Activated T-cell treated with anti-CD3 and anti-CD28 coated beads, Interleukin-2, amount 50 U/mL, for 4 hours (primary cell): ENCODE results near the gene RNU6-8. TPM values are rescaled to one million over a fixed set of nuclear protein-coding genes. Genes with fewer than 3 reads are reported as not detected.

Experiments
- ATAC-seq, 2 donors: fragments of 200-7000 bp; cut with Tn5 transposase; one replicate each; pipeline ENCODE4 v1.10.0; 2021
- DNase-seq: peaks from one replicate; pipeline ENCODE4 v3.0.0-alpha.2; 2020
- H3K27me3 Mint-ChIP-seq: one replicate; pipeline ENCODE4 v1.8.0; 2021; ENCODE audit warnings: low read depth, mixed read lengths
- H3K36me3 Mint-ChIP-seq: one replicate; pipeline ENCODE4 v1.8.0; 2022; ENCODE audit warnings: mixed read lengths; ENCODE audit not compliant: insufficient read depth
- H3K4me1 Mint-ChIP-seq: one replicate; pipeline ENCODE4 v1.8.0; 2021; ENCODE audit warnings: low read depth, mixed read lengths
- H3K4me3 Mint-ChIP-seq: one replicate; pipeline ENCODE4 v1.8.0; 2021; ENCODE audit warnings: mild to moderate bottlenecking, moderate library complexity, mixed read lengths
- H3K9me3 Mint-ChIP-seq: one replicate; pipeline ENCODE4 v1.8.0; 2021; ENCODE audit warnings: mixed read lengths
- total RNA-seq, 3 donors: library from RNA; stranded (reverse); gene quantifications; one replicate each; pipeline ENCODE4 v1.2.1, GENCODE V29; 2021

The RNU6-8 gene
- not detected for total RNA-seq

DNA sequence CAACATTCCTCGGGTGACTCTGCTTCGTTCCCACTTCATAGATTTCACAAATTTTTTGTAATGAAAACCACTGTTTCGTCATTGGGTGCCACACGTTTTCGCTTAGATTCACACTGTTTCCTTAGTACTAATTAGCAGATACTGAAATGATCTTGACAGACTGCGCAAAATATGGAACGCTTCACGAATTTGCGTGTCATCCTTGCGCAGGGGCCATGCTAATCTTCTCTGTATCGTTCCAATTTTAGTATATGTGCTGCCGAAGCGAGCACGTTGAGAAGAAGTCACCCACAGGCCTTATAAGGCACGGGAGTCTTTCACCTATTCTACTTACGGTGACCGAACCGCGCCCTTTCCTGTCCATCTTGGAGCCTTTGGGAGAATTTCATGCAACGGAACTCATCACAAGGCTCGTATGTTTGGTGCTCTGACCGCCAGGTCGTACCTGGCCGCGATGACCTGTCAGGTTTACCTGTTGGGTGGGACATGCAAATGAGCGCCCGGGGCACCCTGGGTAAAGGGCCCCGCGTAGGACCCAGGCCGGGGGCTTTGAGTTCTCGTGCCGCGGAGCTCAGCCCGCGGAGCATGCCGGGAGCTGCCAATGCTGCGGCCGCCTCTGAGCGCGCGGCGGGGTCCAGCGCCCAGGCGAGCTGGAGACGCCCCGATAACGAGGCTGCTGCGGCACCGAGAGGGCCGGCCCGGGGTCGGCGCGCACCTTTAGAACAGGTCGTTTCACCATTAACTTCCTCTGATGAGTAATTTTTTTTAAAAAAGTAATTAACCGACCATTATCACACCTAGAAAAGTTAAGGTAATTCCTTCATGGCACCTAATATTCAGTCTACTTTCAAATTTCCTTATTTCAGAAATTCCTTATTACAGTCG, at the start of gene RNU6-8:
TSS of gene RNU6-8 (minus strand) at position 272 of the 885 bp plus-strand sequence.
- Mint-ChIP-seq H3K36me3 (no peaks in the 10 kb centered on the region), H3K27me3 (no peaks in the 10 kb centered on the region), H3K4me1 (peaks cover 35% of the 10 kb centered on the region), H3K4me3 (peak within 1 kb of the TSS; percentile 87), H3K9me3 (no peaks in the 10 kb centered on the region)
- ATAC-seq (peak; percentile 87), DNase-seq (peak; percentile 82)

DNA sequence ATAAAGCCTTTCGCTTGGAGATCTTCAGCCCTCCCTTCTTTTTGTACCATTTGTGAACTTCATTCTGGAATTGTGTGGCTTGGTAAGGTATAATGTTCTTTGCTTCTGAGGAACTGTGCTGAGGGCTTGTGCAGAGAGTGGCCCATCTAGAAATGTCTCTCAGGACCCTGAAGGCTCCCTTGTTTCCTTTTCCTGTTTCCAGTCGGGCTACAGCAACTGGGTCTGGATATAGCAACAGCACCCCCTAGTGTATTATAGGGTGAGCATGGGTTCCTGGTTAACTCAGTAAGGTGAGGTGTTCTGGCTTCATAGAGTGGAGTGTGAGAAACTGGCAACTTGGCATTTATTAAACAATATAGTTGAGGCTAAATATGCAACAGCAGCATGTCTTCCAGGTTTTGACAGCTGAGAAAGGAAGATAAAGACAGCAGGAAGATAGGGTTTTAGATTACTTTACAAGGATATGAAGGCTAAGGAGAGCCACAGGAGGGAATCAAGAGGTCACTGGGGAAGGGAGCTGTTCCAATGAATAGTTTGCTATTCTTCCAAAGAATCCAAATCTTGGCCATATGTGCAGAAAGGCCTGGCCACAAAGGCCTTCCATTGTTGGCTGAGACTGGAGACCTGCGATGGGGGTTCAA, 49.1 kb upstream of the RNU6-8 start:
- Mint-ChIP-seq H3K9me3 (no peaks in the 10 kb centered on the region), H3K36me3 (no peaks in the 10 kb centered on the region), H3K27me3 (no peaks in the 10 kb centered on the region), H3K4me1 (no peaks in the 10 kb centered on the region), H3K4me3 (no peak overlapping the region)
- peak; percentile 93 for ATAC-seq
- peak; percentile 20 for DNase-seq

DNA sequence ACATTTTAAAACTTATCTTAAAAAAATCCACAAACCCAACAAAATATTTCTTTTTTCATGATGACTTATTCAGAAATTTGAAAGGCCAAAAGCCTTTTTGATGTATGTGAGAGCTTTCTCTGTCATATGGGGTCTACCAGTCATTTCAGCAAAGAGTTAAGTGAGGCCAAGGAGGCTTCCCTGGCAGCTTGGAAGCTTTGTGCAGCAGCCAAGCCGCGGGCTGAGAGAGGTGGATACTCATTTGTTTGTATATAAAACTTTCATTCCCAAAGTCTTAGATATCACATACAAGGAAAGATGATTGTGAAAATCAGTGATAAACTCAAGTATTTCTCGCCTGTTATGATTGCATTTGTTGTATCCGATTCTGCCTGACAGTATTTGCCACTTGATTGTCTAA, 48.5 kb upstream of the RNU6-8 start:
- Mint-ChIP-seq H3K27me3 (no peaks in the 10 kb centered on the region), H3K36me3 (no peaks in the 10 kb centered on the region), H3K4me1 (no peaks in the 10 kb centered on the region), H3K9me3 (no peaks in the 10 kb centered on the region), H3K4me3 (no peak overlapping the region)
- no peak for ATAC-seq
- DNase-seq: no peak

DNA sequence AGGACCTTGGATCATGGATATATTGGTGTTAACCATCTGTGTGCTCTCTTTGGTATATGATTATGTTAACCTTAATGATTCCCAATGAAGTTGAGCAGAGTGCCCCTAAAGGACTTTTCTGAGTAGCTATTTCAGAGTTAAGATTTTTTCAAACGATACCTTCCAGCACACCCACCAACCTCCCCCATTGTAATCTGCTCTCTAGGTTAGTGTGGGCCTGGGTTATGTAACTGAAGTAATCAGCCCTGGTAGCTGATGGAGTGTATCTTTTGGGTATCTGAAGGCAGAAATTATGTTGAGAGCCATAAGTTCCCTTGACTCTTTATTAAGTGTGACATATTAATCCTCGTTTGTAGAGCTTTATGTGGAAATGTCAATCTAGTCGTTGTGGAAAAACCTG, 47.6 kb upstream of the RNU6-8 start:
- no peaks in the 10 kb centered on the region for H3K27me3 Mint-ChIP-seq
- no peaks in the 10 kb centered on the region for H3K36me3 Mint-ChIP-seq
- no peaks in the 10 kb centered on the region for H3K9me3 Mint-ChIP-seq
- no peaks in the 10 kb centered on the region for H3K4me1 Mint-ChIP-seq
- DNase-seq: no peak
- ATAC-seq: no peak
- no peak overlapping the region for H3K4me3 Mint-ChIP-seq

DNA sequence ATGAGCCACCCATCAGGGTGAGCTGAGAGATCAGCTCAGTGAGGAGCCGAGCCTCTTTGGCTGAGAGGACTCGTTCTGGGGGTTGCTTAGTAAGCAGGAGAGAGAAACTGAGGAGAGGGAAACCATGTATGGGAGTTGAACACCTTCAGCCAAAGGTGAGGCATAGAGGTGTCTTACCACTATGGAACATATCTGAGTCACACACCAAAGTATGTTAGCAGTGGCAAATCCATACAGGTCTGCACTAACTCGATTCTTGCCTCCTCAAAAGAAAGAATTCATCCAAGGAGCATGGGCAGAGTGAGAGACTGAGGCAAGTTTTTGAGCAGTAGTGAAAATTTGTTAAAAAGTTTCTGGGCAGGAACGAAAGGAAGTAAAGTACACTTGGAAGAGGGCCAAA, 46.7 kb upstream of the RNU6-8 start:
- H3K36me3 Mint-ChIP-seq: no peaks in the 10 kb centered on the region

DNA sequence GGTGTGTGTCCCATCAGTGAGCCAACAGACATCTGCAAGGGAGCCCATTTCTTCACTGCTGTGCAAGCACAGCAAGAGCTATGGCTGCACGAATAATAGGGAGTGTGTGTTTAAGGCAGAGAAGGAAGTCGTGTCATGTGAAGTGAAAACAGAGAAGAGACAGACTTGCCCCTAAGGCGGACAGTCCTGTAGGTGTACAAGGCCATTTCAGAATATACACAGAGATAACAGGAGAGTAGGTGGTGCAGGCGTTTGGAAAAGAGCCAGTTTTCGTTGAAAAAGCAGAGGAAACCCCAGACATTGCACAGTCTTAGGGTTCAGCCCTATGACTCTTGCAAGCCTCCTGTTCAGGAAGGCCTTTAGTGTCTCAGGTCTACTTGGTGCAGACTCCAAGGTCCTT, 46.3 kb upstream of the RNU6-8 start:
- no peaks in the 10 kb centered on the region for H3K9me3 Mint-ChIP-seq
- H3K4me3 Mint-ChIP-seq: no peak overlapping the region
- no peak for ATAC-seq
- H3K4me1 Mint-ChIP-seq: no peaks in the 10 kb centered on the region
- no peaks in the 10 kb centered on the region for H3K27me3 Mint-ChIP-seq
- no peaks in the 10 kb centered on the region for H3K36me3 Mint-ChIP-seq
- no peak for DNase-seq

More for the DNA sequence above, 46.7 kb upstream of the RNU6-8 start:
- H3K4me1 Mint-ChIP-seq: no peaks in the 10 kb centered on the region
- H3K27me3 Mint-ChIP-seq: no peaks in the 10 kb centered on the region
- H3K9me3 Mint-ChIP-seq: no peaks in the 10 kb centered on the region
- DNase-seq (no peak), ATAC-seq (no peak)
- no peak overlapping the region for H3K4me3 Mint-ChIP-seq

DNA sequence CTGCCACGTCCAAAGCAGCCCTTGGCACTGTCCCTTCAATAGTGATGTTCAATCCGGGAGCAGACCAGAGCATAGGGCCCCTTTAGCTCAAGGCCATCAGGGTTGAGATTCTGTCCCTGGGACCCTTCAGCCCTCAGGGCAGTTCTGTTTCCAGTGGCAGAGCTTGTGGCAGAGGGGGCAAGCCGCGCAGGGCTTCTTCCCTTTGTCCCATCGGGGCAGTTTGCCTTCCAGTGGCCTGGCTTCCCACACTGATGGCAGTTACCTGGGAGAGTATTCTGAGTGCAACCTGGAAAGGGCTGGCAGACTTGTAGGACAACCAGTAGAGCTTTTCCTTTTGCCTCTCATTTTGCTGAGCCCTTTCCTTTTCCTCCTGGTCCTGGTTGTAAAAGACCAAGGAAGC, 43.7 kb upstream of the RNU6-8 start:
- Mint-ChIP-seq H3K9me3 (no peaks in the 10 kb centered on the region), H3K27me3 (no peaks in the 10 kb centered on the region), H3K36me3 (no peaks in the 10 kb centered on the region), H3K4me3 (no peak overlapping the region), H3K4me1 (no peaks in the 10 kb centered on the region)
- no peak for DNase-seq
- ATAC-seq: no peak

DNA sequence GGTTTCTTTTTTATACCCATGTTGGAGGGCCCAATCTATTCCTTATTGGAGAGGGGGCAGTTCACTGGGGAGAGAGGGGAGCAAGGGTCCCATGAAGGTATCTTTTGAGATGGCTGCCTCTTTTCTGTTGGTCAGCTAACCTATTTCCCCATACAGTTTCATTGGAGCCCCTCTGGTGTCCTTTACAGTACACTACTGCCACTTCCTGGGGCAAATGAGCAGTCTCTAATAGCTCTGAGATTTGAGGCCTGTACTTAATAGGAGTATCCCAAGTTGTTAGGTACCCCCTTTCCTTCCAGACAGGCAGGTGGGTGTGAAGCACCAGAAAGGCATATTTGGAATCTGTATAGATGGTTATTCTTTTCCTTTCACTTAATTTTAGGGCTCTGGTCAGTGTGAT, 41.3 kb upstream of the RNU6-8 start:
- H3K36me3 Mint-ChIP-seq: no peaks in the 10 kb centered on the region
- no peak for DNase-seq
- no peaks in the 10 kb centered on the region for H3K9me3 Mint-ChIP-seq
- peaks cover 2% of the 10 kb centered on the region for H3K27me3 Mint-ChIP-seq
- H3K4me1 Mint-ChIP-seq: no peaks in the 10 kb centered on the region
- no peak overlapping the region for H3K4me3 Mint-ChIP-seq
- no peak for ATAC-seq

DNA sequence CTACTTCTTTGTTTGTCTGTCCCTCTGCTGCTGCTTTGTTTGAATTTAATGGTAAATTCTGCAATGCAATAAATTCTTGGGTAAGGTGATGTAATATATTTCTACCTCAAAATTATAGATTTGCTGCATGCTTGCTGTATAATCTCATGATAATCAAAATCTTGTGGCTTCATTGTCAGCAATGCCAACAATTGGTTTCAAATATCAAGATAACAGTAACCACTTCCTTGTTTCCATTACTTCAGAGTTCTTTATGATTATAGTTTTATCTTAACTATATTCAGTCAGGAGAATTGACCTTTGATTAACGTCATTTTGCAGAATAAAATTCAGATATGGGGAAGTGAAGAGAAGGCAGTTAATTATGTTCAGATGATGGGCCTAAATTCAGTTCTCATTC, 30.2 kb upstream of the RNU6-8 start:
- H3K27me3 Mint-ChIP-seq: no peaks in the 10 kb centered on the region
- no peak overlapping the region for H3K4me3 Mint-ChIP-seq
- DNase-seq: no peak
- H3K4me1 Mint-ChIP-seq: peaks cover 12% of the 10 kb centered on the region
- no peak for ATAC-seq
- no peaks in the 10 kb centered on the region for H3K9me3 Mint-ChIP-seq
- no peaks in the 10 kb centered on the region for H3K36me3 Mint-ChIP-seq

DNA sequence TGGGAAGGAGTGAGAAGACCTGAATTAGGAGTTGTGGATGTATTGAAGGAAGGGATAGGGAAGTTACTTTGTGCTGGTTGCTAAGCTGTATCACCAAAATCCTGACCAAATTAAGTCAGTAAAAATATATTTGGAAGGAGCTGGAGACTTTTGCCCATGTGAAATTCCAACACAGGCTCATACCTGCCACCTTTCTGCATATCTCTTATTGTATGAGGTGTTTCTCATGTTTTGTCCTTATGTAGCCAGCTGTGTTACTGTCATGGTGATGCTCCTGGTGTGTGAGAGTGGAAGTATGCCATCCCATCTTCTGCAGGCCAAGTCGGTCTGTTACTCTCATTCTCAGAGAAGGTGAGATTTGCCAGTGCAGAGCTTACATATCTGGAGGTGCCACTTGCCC, 29.4 kb upstream of the RNU6-8 start:
- DNase-seq (no peak), ATAC-seq (no peak)
- Mint-ChIP-seq H3K36me3 (no peaks in the 10 kb centered on the region), H3K4me1 (peaks cover 12% of the 10 kb centered on the region), H3K4me3 (no peak overlapping the region), H3K9me3 (no peaks in the 10 kb centered on the region), H3K27me3 (no peaks in the 10 kb centered on the region)

DNA sequence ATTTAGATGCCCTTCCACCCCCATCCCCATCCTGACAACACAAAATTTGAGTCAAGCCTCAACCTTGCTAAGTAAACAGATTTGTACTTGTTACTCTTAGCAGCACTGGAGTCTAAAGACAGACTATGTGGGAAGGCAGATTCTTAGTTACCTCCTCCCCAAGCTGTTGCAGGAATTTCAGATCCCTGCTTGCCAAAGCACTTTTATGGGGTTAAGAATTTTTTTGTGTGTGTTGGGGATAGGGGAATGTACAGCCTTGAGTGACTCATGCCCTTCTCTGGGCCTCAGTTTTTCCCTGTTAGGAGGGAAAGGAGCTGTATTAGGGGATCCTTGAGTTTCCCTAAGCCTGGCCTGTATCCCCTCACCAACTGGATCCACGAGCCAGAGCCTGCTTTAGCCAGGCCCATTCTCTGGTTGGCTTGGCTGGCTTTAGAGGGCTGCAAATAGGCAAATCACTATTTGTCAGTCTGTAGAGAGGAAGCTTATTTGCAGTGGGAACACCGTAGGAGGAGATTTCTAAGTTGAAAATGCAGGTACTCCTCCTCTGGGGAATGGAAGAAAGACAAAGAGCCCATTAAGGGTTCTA, 27.7 kb upstream of the RNU6-8 start:
- no peak for DNase-seq
- Mint-ChIP-seq H3K4me3 (no peak overlapping the region), H3K4me1 (peaks cover 12% of the 10 kb centered on the region), H3K27me3 (no peaks in the 10 kb centered on the region), H3K36me3 (no peaks in the 10 kb centered on the region), H3K9me3 (no peaks in the 10 kb centered on the region)
- no peak for ATAC-seq

DNA sequence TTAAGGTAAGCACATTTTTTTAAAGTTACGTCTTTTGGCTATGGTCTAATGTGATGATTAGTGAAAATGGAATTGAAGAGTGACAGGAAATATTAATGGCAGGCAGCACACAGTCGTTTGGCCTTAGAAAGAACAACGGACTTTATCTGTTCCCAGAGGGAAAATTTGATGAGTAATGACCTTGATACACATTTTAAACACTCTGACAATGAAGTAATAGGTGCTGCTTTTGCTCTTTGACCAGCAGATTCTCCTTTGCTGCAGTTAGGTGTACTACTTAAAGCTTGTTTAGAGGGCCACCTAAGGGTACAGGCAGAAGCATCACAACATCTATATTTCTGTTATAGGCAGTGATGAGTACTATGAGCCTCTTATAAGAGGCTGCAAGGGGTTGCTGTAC, 27.1 kb upstream of the RNU6-8 start:
- Mint-ChIP-seq H3K4me3 (no peak overlapping the region), H3K4me1 (peaks cover 12% of the 10 kb centered on the region), H3K9me3 (no peaks in the 10 kb centered on the region), H3K36me3 (no peaks in the 10 kb centered on the region), H3K27me3 (no peaks in the 10 kb centered on the region)
- no peak for DNase-seq
- ATAC-seq: no peak

DNA sequence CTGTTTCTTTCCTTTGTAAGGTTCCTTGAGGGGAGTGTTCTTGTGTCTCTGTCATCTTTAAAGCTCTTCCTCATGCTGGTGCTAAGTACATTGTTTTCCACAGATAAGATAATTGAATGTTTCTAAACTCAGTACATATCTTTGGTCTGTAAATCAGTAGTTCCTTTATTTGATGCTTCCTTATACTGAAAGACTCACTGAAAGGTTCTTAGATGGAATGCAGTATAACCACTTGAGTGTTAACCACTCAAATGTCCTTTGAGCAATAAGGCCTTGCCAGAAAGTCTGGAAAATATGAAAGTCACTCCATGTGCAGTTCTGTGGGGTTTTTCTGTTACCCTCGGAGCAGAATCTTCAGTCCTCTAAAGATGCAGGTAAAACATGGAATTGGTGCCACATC, 23.0 kb upstream of the RNU6-8 start:
- DNase-seq (no peak), ATAC-seq (no peak)
- Mint-ChIP-seq H3K4me1 (no peaks in the 10 kb centered on the region), H3K4me3 (no peak overlapping the region), H3K9me3 (no peaks in the 10 kb centered on the region), H3K27me3 (peaks cover 9% of the 10 kb centered on the region), H3K36me3 (no peaks in the 10 kb centered on the region)

DNA sequence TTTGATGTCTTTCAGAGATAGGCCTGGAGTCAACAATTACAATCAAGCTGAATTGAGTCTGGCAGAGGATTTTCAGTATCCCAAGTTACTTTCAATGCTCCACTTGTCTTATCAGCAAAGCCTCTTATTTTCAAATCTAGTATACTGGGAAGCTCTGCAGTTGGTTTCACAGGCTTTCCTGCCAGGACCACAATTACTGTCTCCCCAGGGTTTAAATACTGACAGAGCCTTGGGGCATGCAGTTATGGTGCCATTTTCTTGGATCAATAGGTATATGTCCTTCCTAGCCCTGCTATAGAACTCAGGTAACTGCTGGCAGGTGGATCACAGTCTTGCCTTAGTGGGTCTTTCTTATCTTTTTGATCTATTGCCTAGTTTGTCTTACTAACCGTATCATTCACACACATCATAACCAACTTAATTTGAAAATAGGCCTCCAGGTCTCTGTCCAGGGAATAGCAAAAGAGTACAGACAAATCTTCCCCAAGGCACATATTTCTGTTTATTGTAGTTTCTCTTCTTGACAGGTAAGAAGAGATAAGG, 22.4 kb upstream of the RNU6-8 start:
- Mint-ChIP-seq H3K9me3 (no peaks in the 10 kb centered on the region), H3K4me3 (no peak overlapping the region), H3K27me3 (peaks cover 9% of the 10 kb centered on the region), H3K4me1 (no peaks in the 10 kb centered on the region), H3K36me3 (no peaks in the 10 kb centered on the region)
- no peak for DNase-seq
- ATAC-seq: no peak
